ENCODE measurements around the gene FGD5.

DNA sequence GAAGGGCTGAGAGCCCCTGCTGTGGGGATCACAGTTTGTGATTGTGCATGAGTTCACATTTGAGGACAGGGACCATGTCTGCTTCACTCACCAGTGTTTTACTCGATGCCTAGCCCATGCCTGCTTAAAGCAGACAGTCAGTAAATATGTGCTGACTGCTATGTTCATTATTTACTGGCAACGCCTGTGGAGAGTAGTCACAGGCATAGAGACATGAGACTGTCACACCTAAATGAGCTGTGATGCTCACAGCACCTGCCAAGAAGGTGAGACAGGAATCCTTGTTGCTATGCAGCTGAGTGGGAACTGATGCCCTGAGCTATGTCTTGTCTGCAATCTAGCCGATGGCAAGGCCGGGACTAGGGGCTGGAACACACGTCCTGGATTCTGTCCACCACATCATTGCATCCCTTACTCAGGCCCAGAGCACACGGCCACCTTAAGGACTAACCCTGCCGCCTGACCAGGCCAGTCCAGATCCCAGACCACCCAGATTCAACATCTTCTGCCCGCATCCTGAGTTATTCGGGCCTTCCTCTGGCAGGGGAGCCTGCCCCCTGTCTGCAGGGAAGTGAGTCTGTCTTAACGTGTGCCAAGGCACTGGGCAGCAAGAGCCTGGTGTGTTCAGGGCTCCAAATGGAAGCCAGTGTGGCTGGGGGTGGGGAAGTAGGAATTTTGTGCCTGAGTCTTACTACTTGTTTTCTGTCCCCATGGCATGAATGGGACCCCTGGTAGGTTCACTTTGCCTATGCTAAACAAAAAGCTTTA, 44.8 kb downstream of the FGD5 start:
- peak; percentile 62 for TF ChIP-seq CTCF (IDR thresholded peaks at IDR 0.05)
- no peak for TF ChIP-seq EZH2phosphoT487 (IDR thresholded peaks at IDR 0.05)

Measured in neural progenitor cell (in vitro differentiated cells).